WTC11 (cell line): ENCODE measurements around the gene SIT1. TPM values are rescaled to one million over a fixed set of nuclear protein-coding genes. Genes with fewer than 3 reads are reported as not detected.

Experiments
- ATAC-seq: fragments of 200-7000 bp; cut with Tn5 transposase; 2 replicates; pipeline ENCODE4 v1.10.0; 2021; ENCODE audit warnings: mild to moderate bottlenecking, moderate library complexity
- CTCF ChIA-PET: fragments of 300-600 bp; sonication (Branson Sonifier 250); formaldehyde crosslinking; loops from one replicate; lab custom pipeline; 2021; ENCODE audit warnings: antibody characterized with exemption; lab: Charles Lee
- POLR2A ChIA-PET: fragments of 350-600 bp; sonication (Branson Sonifier 250); formaldehyde crosslinking; loops from one replicate; lab custom pipeline; 2021; ENCODE audit warnings: antibody characterized with exemption; lab: Charles Lee
- DNase-seq: peaks from one replicate; pipeline ENCODE4 v3.0.0; 2021; ENCODE audit warnings: low spot score
- H3K27ac Mint-ChIP-seq: 2 replicates; pipeline ENCODE4 v1.8.0; 2021; ENCODE audit warnings: mixed read lengths
- H3K27me3 Mint-ChIP-seq: 2 replicates; pipeline ENCODE4 v1.8.0; 2021; ENCODE audit warnings: low read depth, mild to moderate bottlenecking, moderate library complexity, mixed read lengths
- H3K36me3 Mint-ChIP-seq: 2 replicates; pipeline ENCODE4 v1.8.0; 2021; ENCODE audit warnings: mixed read lengths
- H3K4me1 Mint-ChIP-seq: 2 replicates; pipeline ENCODE4 v1.8.0; 2022; ENCODE audit warnings: mixed read lengths
- H3K4me3 Mint-ChIP-seq: 2 replicates; pipeline ENCODE4 v1.8.0; 2021; ENCODE audit warnings: mild to moderate bottlenecking, moderate library complexity, mixed read lengths
- H3K9me3 Mint-ChIP-seq: 2 replicates; pipeline ENCODE4 v1.8.0; 2021; ENCODE audit warnings: mixed read lengths
- CTCF ChIP-seq: fragments of 200-600 bp; IDR thresholded peaks from 2 replicates; pipeline ENCODE4 v1.8.0; 2022; ENCODE audit warnings: antibody characterized with exemption
- ERG ChIP-seq: fragments of 250-450 bp; sonication (Bioruptor Pico); IDR thresholded peaks from 2 replicates; pipeline ENCODE4 v1.8.0; 2021; ENCODE audit warnings: mild to moderate bottlenecking
- ETV6 ChIP-seq: sonication (generic); formaldehyde crosslinking; IDR thresholded peaks from 2 replicates; pipeline ENCODE4 v1.8.1; 2022; ENCODE audit warnings: mild to moderate bottlenecking, missing genetic modification reagents
- FOXP4 ChIP-seq: sonication (generic); formaldehyde crosslinking; IDR thresholded peaks from 2 replicates; pipeline ENCODE4 v1.8.0; 2022; ENCODE audit warnings: mild to moderate bottlenecking, missing genetic modification reagents
- GABPB1 ChIP-seq: sonication (generic); formaldehyde crosslinking; IDR thresholded peaks from 2 replicates; pipeline ENCODE4 v1.8.1; 2023; ENCODE audit warnings: mild to moderate bottlenecking, missing genetic modification reagents
- NFATC4 ChIP-seq: fragments of 250-450 bp; sonication (Bioruptor Pico); IDR thresholded peaks from 2 replicates; pipeline ENCODE4 v1.9.0; 2021; ENCODE audit warnings: mild to moderate bottlenecking
- NFE2L1 ChIP-seq: sonication (generic); formaldehyde crosslinking; IDR thresholded peaks from 2 replicates; pipeline ENCODE4 v1.8.1; 2023; ENCODE audit warnings: missing genetic modification reagents
- NFYB ChIP-seq: sonication (generic); formaldehyde crosslinking; conservative IDR thresholded peaks from 2 replicates; pipeline ENCODE4 v1.8.0; 2022; ENCODE audit warnings: low read depth, missing genetic modification reagents
- ZBTB21 ChIP-seq: sonication (generic); formaldehyde crosslinking; IDR thresholded peaks from 2 replicates; pipeline ENCODE4 v1.8.1; 2023; ENCODE audit warnings: mild to moderate bottlenecking, missing genetic modification reagents, borderline replicate concordance
- ZNF121 ChIP-seq: sonication (generic); formaldehyde crosslinking; IDR thresholded peaks from 2 replicates; pipeline ENCODE4 v1.8.0; 2023; ENCODE audit warnings: missing genetic modification reagents
- ZNF219 ChIP-seq: sonication (generic); formaldehyde crosslinking; IDR thresholded peaks from 2 replicates; pipeline ENCODE4 v1.8.0; 2023; ENCODE audit warnings: missing genetic modification reagents, mild to moderate bottlenecking, borderline replicate concordance
- ZNF263 ChIP-seq: sonication (generic); formaldehyde crosslinking; IDR thresholded peaks from 2 replicates; pipeline ENCODE4 v1.8.1; 2022; ENCODE audit warnings: low read depth, mild to moderate bottlenecking, moderate library complexity, missing genetic modification reagents
- ZNF512 ChIP-seq: sonication (generic); formaldehyde crosslinking; IDR thresholded peaks from 2 replicates; pipeline ENCODE4 v1.8.1; 2022; ENCODE audit warnings: missing genetic modification reagents, borderline replicate concordance
- total RNA-seq: library from RNA; stranded (reverse); gene quantifications from 3 replicates; pipeline ENCODE4 v1.2.3, GENCODE V29; 2021

Gene SIT1
- total RNA-seq, 1 experiment from 2014 or later = 4.1 TPM

GRCh38 chr9:35681341-35682002 lies 30.7 kb upstream of the SIT1 start:
- Mint-ChIP-seq H3K4me1 (peaks cover 11% of the 10 kb centered on the region), H3K36me3 (peaks cover 38% of the 10 kb centered on the region)
- no peak for TF ChIP-seq NFYB (CRISPR knock-in tag)
- no peak for TF ChIP-seq FOXP4 (CRISPR knock-in tag)
- no peak for TF ChIP-seq GABPB1 (CRISPR knock-in tag)
- no peak for TF ChIP-seq NFE2L1
- TF ChIP-seq ETV6 = no peak
- TF ChIP-seq, all 79 proteins: peak for 0
- Mint-ChIP-seq H3K27ac (peak overlapping the region; percentile 95; the same call in 1 of the 2 replicates), H3K4me3 (no peak overlapping the region), H3K27me3 (peaks cover 5% of the 10 kb centered on the region), H3K9me3 (no peaks in the 10 kb centered on the region)
- ATAC-seq (no peak), DNase-seq (no peak)
- POLR2A ChIA-PET = interaction anchor here (1.0 to 1.9 kb wide), 4 partner anchors 9 to 46 kb away, joined by 4 to 14 read pairs (median 6); partner anchors contain the start of genes ARHGEF39 and TPM2
- CTCF ChIA-PET = interaction anchor here (0.9 to 2.4 kb wide), 9 partner anchors 7 to 782 kb away, joined by 3 to 24 read pairs (median 10); partner anchors contain the start of genes ARHGEF39, CCDC107, RMRP and TPM2

- Mint-ChIP-seq H3K27me3 (peaks cover 8% of the 10 kb centered on the region), H3K36me3 (peaks cover 31% of the 10 kb centered on the region), H3K27ac (peak overlapping the region; percentile 78), H3K9me3 (no peaks in the 10 kb centered on the region), H3K4me3 (no peak overlapping the region), H3K4me1 (peaks cover 15% of the 10 kb centered on the region)
- ATAC-seq = peak; percentile 79
- ChIA-PET CTCF (interaction anchor here (0.9 to 2.4 kb wide), 12 partner anchors 8 to 781 kb away, joined by 3 to 24 read pairs (median 8); partner anchors contain the start of genes ARHGEF39, CCDC107, RMRP and TPM2), POLR2A (interaction anchor here (1.0 to 1.9 kb wide), 4 partner anchors 10 to 47 kb away, joined by 4 to 14 read pairs (median 6); partner anchors contain the start of genes ARHGEF39 and TPM2)
- no peak for TF ChIP-seq ZNF263 (CRISPR knock-in tag)
- TF ChIP-seq ZNF121 = peak; percentile 87
- peak; percentile 70 for DNase-seq
Observed at GRCh38 chr9:35680331-35681105, 29.8 kb upstream of the SIT1 start.

- Mint-ChIP-seq H3K4me3 (no peak overlapping the region), H3K27ac (no peak overlapping the region), H3K27me3 (peaks cover 13% of the 10 kb centered on the region), H3K36me3 (peaks cover 27% of the 10 kb centered on the region), H3K4me1 (peaks cover 15% of the 10 kb centered on the region)
- ChIA-PET POLR2A (interaction anchor here (0.9 to 1.9 kb wide), 3 partner anchors 11 to 48 kb away, joined by 3 to 9 read pairs (median 4); partner anchors contain the start of gene ARHGEF39), CTCF (interaction anchor here (1.0 to 2.4 kb wide), 11 partner anchors 9 to 80 kb away, joined by 3 to 24 read pairs (median 9); partner anchors contain the start of genes ARHGEF39, CCDC107, RMRP and TPM2)
- ATAC-seq (no peak), DNase-seq (no peak)
- TF ChIP-seq ZBTB21 = no peak
- TF ChIP-seq ZNF219 = no peak
- no peak for TF ChIP-seq ZNF512
- TF ChIP-seq NFATC4 (CRISPR knock-in tag) = no peak
- no peak for TF ChIP-seq ERG (CRISPR knock-in tag)
- no peak for TF ChIP-seq CTCF
- TF ChIP-seq, all 79 proteins: peak for 0
- no peaks in the 10 kb centered on the region for H3K9me3 Mint-ChIP-seq
Observed at GRCh38 chr9:35679766-35680330, 29.1 kb upstream of the SIT1 start.
